GM12864 (cell line): Measurements from ENCODE around the gene ATL2.
"Not testable (repeated sequence)": the region's sequence is repeated elsewhere in the genome, so short reads cannot be mapped to it uniquely, and the experiment has no call there.

Experiments
- DNase-seq: peaks from one replicate; pipeline ENCODE4 v3.0.0-alpha.2; 2011; ENCODE audit warnings: low read depth
- H3K4me3 ChIP-seq: 2 replicates; pipeline ENCODE4 v1.5.1; 2011; ENCODE audit warnings: mild to moderate bottlenecking, low read depth, low read length, control low read depth
- TF ChIP-seq, protein P1 (sequence below): IDR thresholded peaks from 2 replicates; pipeline ENCODE4 v1.5.1; 2011; ENCODE audit warnings: low read depth, mild to moderate bottlenecking, moderate library complexity, low read length, control low read depth, inconsistent platforms; ENCODE audit errors: missing control alignments

ATL2 gene

GRCh38 chr2:38387887-38388286, 10.8 kb upstream of the ATL2 start:
- no peak overlapping the region for H3K4me3 ChIP-seq
- no peak for DNase-seq
- TF ChIP-seq, protein P1, sequence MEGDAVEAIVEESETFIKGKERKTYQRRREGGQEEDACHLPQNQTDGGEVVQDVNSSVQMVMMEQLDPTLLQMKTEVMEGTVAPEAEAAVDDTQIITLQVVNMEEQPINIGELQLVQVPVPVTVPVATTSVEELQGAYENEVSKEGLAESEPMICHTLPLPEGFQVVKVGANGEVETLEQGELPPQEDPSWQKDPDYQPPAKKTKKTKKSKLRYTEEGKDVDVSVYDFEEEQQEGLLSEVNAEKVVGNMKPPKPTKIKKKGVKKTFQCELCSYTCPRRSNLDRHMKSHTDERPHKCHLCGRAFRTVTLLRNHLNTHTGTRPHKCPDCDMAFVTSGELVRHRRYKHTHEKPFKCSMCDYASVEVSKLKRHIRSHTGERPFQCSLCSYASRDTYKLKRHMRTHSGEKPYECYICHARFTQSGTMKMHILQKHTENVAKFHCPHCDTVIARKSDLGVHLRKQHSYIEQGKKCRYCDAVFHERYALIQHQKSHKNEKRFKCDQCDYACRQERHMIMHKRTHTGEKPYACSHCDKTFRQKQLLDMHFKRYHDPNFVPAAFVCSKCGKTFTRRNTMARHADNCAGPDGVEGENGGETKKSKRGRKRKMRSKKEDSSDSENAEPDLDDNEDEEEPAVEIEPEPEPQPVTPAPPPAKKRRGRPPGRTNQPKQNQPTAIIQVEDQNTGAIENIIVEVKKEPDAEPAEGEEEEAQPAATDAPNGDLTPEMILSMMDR = no peak

GRCh38 chr2:38386821-38387220, 9.7 kb upstream of the ATL2 start:
- TF ChIP-seq, protein P1 = no peak

GRCh38 chr2:38386377-38386776, 9.3 kb upstream of the ATL2 start:
- no peak overlapping the region for H3K4me3 ChIP-seq
- no peak for DNase-seq
- TF ChIP-seq, protein P1 = no peak

More at GRCh38 chr2:38386821-38387220, 9.7 kb upstream of the ATL2 start:
- DNase-seq = no peak
- H3K4me3 ChIP-seq = no peak overlapping the region

DNA sequence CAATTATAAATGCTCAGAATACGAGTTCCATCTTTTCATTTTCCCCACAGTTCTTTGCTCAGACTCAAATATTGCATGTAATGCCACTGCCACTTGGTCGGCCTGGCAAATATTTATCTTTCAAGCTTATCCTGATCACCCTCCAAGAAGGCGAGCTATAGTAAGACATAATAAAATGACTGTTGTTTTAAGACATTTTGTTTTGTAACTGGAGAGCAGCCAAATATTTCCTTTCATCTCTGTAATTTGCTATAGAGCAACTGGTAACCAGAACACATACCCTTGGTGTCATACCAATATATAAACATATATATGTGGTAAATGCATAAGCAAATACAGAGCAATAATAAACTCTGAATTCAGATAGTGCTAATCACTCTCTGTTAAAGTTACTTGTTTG, 7.3 kb upstream of the ATL2 start:
- TF ChIP-seq, protein P1 = no peak
- no peak for DNase-seq
- no peak overlapping the region for H3K4me3 ChIP-seq

- not testable (repeated sequence) for DNase-seq, H3K4me3 ChIP-seq
Observed at GRCh38 chr2:38383741-38384140, 6.7 kb upstream of the ATL2 start.

- no peak for DNase-seq
- TF ChIP-seq, protein P1 = no peak
- H3K4me3 ChIP-seq = no peak overlapping the region
Observed at GRCh38 chr2:38381381-38382143, 4.5 kb upstream of the ATL2 start.

- H3K4me3 ChIP-seq = no peak overlapping the region
- no peak for DNase-seq
- TF ChIP-seq, protein P1 = no peak
Observed at GRCh38 chr2:38380397-38381130, 3.5 kb upstream of the ATL2 start.
